Measurements from ENCODE around the gene SLC10A1.
A peak's percentile ranks its signal among the peaks of the same experiment; 100 is the strongest.
"Not testable (repeated sequence)": the region's sequence is repeated elsewhere in the genome, so short reads cannot be mapped to it uniquely, and the experiment has no call there.

The SLC10A1 gene

GRCh38 chr14:69749956-69750355 lies 47.1 kb downstream of the SLC10A1 start:
- Mint-ChIP-seq H3K36me3 (no peaks in the 10 kb centered on the region), H3K4me1 (peaks cover 7 to 9% of the 10 kb centered on the region in 2 donors), H3K4me3 (no peak overlapping the region), H3K27me3 (peaks cover 5 to 6% of the 10 kb centered on the region in 2 donors), H3K27ac (no peak overlapping the region), H3K9me3 (peaks cover 0 to 2% of the 10 kb centered on the region in 2 donors)
- peak; percentile 39 to 41 for ATAC-seq (replicated peaks)
- no peak for DNase-seq

GRCh38 chr14:69741055-69741454 lies 56.0 kb downstream of the SLC10A1 start:
- DNase-seq (no peak), ATAC-seq (replicated peaks) (no peak)
- peaks cover 6 to 15% of the 10 kb centered on the region in 2 donors for H3K27me3 Mint-ChIP-seq
- no peaks in the 10 kb centered on the region for H3K4me1 Mint-ChIP-seq
- H3K36me3 Mint-ChIP-seq = peaks cover 0 to 3% of the 10 kb centered on the region in 2 donors
- peaks cover 0 to 2% of the 10 kb centered on the region in 2 donors for H3K9me3 Mint-ChIP-seq
- no peak overlapping the region for H3K4me3 Mint-ChIP-seq
- H3K27ac Mint-ChIP-seq = no peak overlapping the region

- DNase-seq; H3K27ac Mint-ChIP-seq; ATAC-seq (replicated peaks); H3K4me1 Mint-ChIP-seq; H3K4me3 Mint-ChIP-seq; H3K36me3 Mint-ChIP-seq; H3K9me3 Mint-ChIP-seq: not testable (repeated sequence)
- peaks cover 25 to 37% of the 10 kb centered on the region in 2 donors for H3K27me3 Mint-ChIP-seq
Observed at GRCh38 chr14:69736405-69736804, 60.6 kb downstream of the SLC10A1 start.

GRCh38 chr14:69731919-69732598 lies 65.0 kb downstream of the SLC10A1 start:
- not testable (repeated sequence) for H3K36me3 Mint-ChIP-seq; DNase-seq; H3K4me1 Mint-ChIP-seq; H3K27ac Mint-ChIP-seq; H3K9me3 Mint-ChIP-seq; ATAC-seq (replicated peaks); H3K4me3 Mint-ChIP-seq
- peaks cover 29 to 37% of the 10 kb centered on the region in 2 donors for H3K27me3 Mint-ChIP-seq

GRCh38 chr14:69727860-69728259 lies 69.2 kb downstream of the SLC10A1 start:
- peak overlapping the region; percentile 1 for H3K27ac Mint-ChIP-seq
- H3K9me3 Mint-ChIP-seq = no peaks in the 10 kb centered on the region
- H3K36me3 Mint-ChIP-seq = no peaks in the 10 kb centered on the region
- H3K4me1 Mint-ChIP-seq = peaks cover 8 to 11% of the 10 kb centered on the region in 2 donors
- H3K4me3 Mint-ChIP-seq = no peak overlapping the region
- ATAC-seq (replicated peaks) = no peak
- peaks cover 5 to 7% of the 10 kb centered on the region in 2 donors for H3K27me3 Mint-ChIP-seq
- DNase-seq = no peak

- H3K27ac Mint-ChIP-seq = peak overlapping the region; percentile 1
- no peaks in the 10 kb centered on the region for H3K9me3 Mint-ChIP-seq
- peaks cover 5 to 6% of the 10 kb centered on the region in 2 donors for H3K27me3 Mint-ChIP-seq
- H3K4me3 Mint-ChIP-seq = peak overlapping the region; percentile 73 to 77
- DNase-seq = peak; percentile 70
- peak; percentile 94 to 96 for ATAC-seq (replicated peaks)
- H3K36me3 Mint-ChIP-seq = no peaks in the 10 kb centered on the region
- peaks cover 8 to 11% of the 10 kb centered on the region in 2 donors for H3K4me1 Mint-ChIP-seq
Observed at GRCh38 chr14:69726761-69727511, 70.1 kb downstream of the SLC10A1 start.

Data from stimulated activated naive B cell treated with anti-CD40 and anti-IgM and Interleukin-4, amounts not matched to agents 10 μg/mL and 1 μg/mL and 100 μg/mL, for 72 hours (primary cell).